Lower leg skin (tissue), 3 donors: ENCODE results near the gene PTPRU.

Source experiments
- POLR2A ChIP-seq, 2 donors: fragments of 450-650 bp; IDR thresholded peaks; one replicate each; pipeline ENCODE4 v1.6.1; 2016 to 2017; ENCODE audit warnings: antibody characterized with exemption in 2 of 2, mild to moderate bottlenecking in 1 of 2, moderate library complexity in 1 of 2
- TF ChIP-seq, protein P1 (sequence below), 3 donors: fragments of 450-650 bp; IDR thresholded peaks; one replicate each; pipeline ENCODE4 v1.5.1; 2016; ENCODE audit warnings: antibody characterized with exemption in 3 of 3, mild to moderate bottlenecking in 3 of 3, moderate library complexity in 2 of 3

- TF ChIP-seq, protein P1, sequence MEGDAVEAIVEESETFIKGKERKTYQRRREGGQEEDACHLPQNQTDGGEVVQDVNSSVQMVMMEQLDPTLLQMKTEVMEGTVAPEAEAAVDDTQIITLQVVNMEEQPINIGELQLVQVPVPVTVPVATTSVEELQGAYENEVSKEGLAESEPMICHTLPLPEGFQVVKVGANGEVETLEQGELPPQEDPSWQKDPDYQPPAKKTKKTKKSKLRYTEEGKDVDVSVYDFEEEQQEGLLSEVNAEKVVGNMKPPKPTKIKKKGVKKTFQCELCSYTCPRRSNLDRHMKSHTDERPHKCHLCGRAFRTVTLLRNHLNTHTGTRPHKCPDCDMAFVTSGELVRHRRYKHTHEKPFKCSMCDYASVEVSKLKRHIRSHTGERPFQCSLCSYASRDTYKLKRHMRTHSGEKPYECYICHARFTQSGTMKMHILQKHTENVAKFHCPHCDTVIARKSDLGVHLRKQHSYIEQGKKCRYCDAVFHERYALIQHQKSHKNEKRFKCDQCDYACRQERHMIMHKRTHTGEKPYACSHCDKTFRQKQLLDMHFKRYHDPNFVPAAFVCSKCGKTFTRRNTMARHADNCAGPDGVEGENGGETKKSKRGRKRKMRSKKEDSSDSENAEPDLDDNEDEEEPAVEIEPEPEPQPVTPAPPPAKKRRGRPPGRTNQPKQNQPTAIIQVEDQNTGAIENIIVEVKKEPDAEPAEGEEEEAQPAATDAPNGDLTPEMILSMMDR (IDR thresholded peaks at IDR 0.05) = no peak
- no peak for TF ChIP-seq POLR2A (IDR thresholded peaks at IDR 0.05)
These were observed 56.0 kb downstream of the PTPRU start for GRCh38 chr1:29292344-29292743.
